ENCODE measurements around the gene MUC2.

MUC2 gene

GRCh38 chr11:1043563-1044096 is 31.0 kb upstream of the MUC2 start:
- TF ChIP-seq CTCF (IDR thresholded peaks at IDR 0.05): no peak

GRCh38 chr11:1044160-1044559 is 30.5 kb upstream of the MUC2 start:
- TF ChIP-seq CTCF (IDR thresholded peaks at IDR 0.05): no peak

GRCh38 chr11:1047595-1048156 is 27.0 kb upstream of the MUC2 start:
- no peak for TF ChIP-seq CTCF (IDR thresholded peaks at IDR 0.05)

GRCh38 chr11:1048375-1049070 is 26.2 kb upstream of the MUC2 start:
- no peak for TF ChIP-seq CTCF (IDR thresholded peaks at IDR 0.05)

- TF ChIP-seq CTCF (IDR thresholded peaks at IDR 0.05): no peak
These were observed 25.6 kb upstream of the MUC2 start for GRCh38 chr11:1049071-1049405.

- TF ChIP-seq CTCF (IDR thresholded peaks at IDR 0.05): no peak
These were observed 25.2 kb upstream of the MUC2 start for GRCh38 chr11:1049431-1049891.

GRCh38 chr11:1049911-1050580 is 24.6 kb upstream of the MUC2 start:
- no peak for TF ChIP-seq CTCF (IDR thresholded peaks at IDR 0.05)

All from LNCAP (cell line).